ENCODE measurements around the gene PRKAR2A.

Gene PRKAR2A

GRCh38 chr3:48847504-48848423, at the start of gene PRKAR2A:
PRKAR2A (minus strand) TSS chr3:48847874; CDS start chr3:48847596, 278 bp downstream.
- peak; percentile 73 for DNase-seq (ENCODE audit: low read depth)

- no peak for DNase-seq (ENCODE audit: low read depth)
These were observed 49.3 kb upstream of the PRKAR2A start for GRCh38 chr3:48896936-48897335.

- DNase-seq (ENCODE audit: low read depth), result no peak
These were observed 46.8 kb upstream of the PRKAR2A start for GRCh38 chr3:48894516-48894915.

- no peak for DNase-seq (ENCODE audit: low read depth)
These were observed 43.9 kb upstream of the PRKAR2A start for GRCh38 chr3:48891606-48892005.

- DNase-seq (ENCODE audit: low read depth), result no peak
These were observed 38.1 kb upstream of the PRKAR2A start for GRCh38 chr3:48885753-48886152.

- no peak for DNase-seq (ENCODE audit: low read depth)
These were observed 34.0 kb upstream of the PRKAR2A start for GRCh38 chr3:48881652-48882114.

- no peak for DNase-seq (ENCODE audit: low read depth)
These were observed 33.3 kb upstream of the PRKAR2A start for GRCh38 chr3:48881006-48881405.

GRCh38 chr3:48879994-48880377, 32.3 kb upstream of the PRKAR2A start:
- DNase-seq (ENCODE audit: low read depth), result no peak

- DNase-seq (ENCODE audit: low read depth), result no peak
These were observed 31.8 kb upstream of the PRKAR2A start for GRCh38 chr3:48879307-48879993.

- no peak for DNase-seq (ENCODE audit: low read depth)
These were observed 30.0 kb upstream of the PRKAR2A start for GRCh38 chr3:48877671-48878070.

- DNase-seq (ENCODE audit: low read depth), result no peak
These were observed 15.4 kb upstream of the PRKAR2A start for GRCh38 chr3:48863122-48863521.

- DNase-seq (ENCODE audit: low read depth), result no peak
These were observed 11.5 kb upstream of the PRKAR2A start for GRCh38 chr3:48859206-48859605.

GRCh38 chr3:48858709-48859108, 11.0 kb upstream of the PRKAR2A start:
- no peak for DNase-seq (ENCODE audit: low read depth)

GRCh38 chr3:48857641-48858040, 10.0 kb upstream of the PRKAR2A start:
- DNase-seq (ENCODE audit: low read depth), result no peak

- no peak for DNase-seq (ENCODE audit: low read depth)
These were observed 8.8 kb upstream of the PRKAR2A start for GRCh38 chr3:48856469-48856868.

GRCh38 chr3:48855681-48856447, 8.2 kb upstream of the PRKAR2A start:
- DNase-seq (ENCODE audit: low read depth), result no peak

- no peak for DNase-seq (ENCODE audit: low read depth)
These were observed 4.5 kb upstream of the PRKAR2A start for GRCh38 chr3:48852151-48852550.

GRCh38 chr3:48851407-48851806, 3.7 kb upstream of the PRKAR2A start:
- DNase-seq (ENCODE audit: low read depth), result no peak

- DNase-seq (ENCODE audit: low read depth), result no peak
These were observed 1.3 kb upstream of the PRKAR2A start for GRCh38 chr3:48848816-48849515.

- peak; percentile 28 for DNase-seq (ENCODE audit: low read depth)
These were observed 596 bp downstream of the PRKAR2A start for GRCh38 chr3:48847053-48847503.

GRCh38 chr3:48845170-48845569, 2.5 kb downstream of the PRKAR2A start:
- DNase-seq (ENCODE audit: low read depth), result no peak

- no peak for DNase-seq (ENCODE audit: low read depth)
These were observed 10.5 kb downstream of the PRKAR2A start for GRCh38 chr3:48837163-48837562.
